ENCODE data around the gene URB2. TPM values are rescaled to one million over a fixed set of nuclear protein-coding genes. Genes with fewer than 3 reads are reported as not detected.

The URB2 gene
- total RNA-seq, 4 donors from 2014 or later, result 7.8 to 14.1 (median 11.0) TPM

GRCh38 chr1:229624521-229625070 is 1.5 kb upstream of the URB2 start:
- H3K27ac ChIP-seq, result peak overlapping the region; percentile 85 to 97 (median 94)
- H3K9me3 ChIP-seq, result no peaks in the 10 kb centered on the region
- no peaks in the 10 kb centered on the region for H3K27me3 ChIP-seq
- intact Hi-C loops (cut with DNase I), result loop anchor here (5.0 kb wide), 1 partner anchor 67 kb away; the partner anchor contains the start of gene ABCB10
- DNase-seq, result no peak
- no peaks in the 10 kb centered on the region for H3K36me3 ChIP-seq
- WGBS, 2 donors, result 36 to 47% methylated on average over 7 to 9 of the region's 9 CpGs
- no peak for TF ChIP-seq CTCF (IDR thresholded peaks at IDR 0.05)
- TF ChIP-seq POLR2A (IDR thresholded peaks at IDR 0.05), result no peak
- H3K4me1 ChIP-seq, result peaks cover 0 to 68% (median 18%) of the 10 kb centered on the region in 3 donors
- peak overlapping the region; percentile 82 to 98 (median 97) for H3K4me3 ChIP-seq

GRCh38 chr1:229625071-229625914 is 754 bp upstream of the URB2 start:
- peak in 1 of 6 experiments; percentile 3 for TF ChIP-seq CTCF (IDR thresholded peaks at IDR 0.05)
- no peak for TF ChIP-seq POLR2A (IDR thresholded peaks at IDR 0.05)
- H3K27me3 ChIP-seq, result no peaks in the 10 kb centered on the region
- no peak for DNase-seq
- intact Hi-C loops (cut with DNase I), result loop anchor here (5.0 kb wide), 1 partner anchor 68 kb away; the partner anchor contains the start of gene ABCB10
- H3K9me3 ChIP-seq, result no peaks in the 10 kb centered on the region
- H3K4me1 ChIP-seq, result peaks cover 0 to 63% (median 18%) of the 10 kb centered on the region in 3 donors
- WGBS, 2 donors, result 1% methylated on average over 12 to 14 of the region's 86 CpGs
- peaks cover 0 to 6% (median 0%) of the 10 kb centered on the region in 3 donors for H3K36me3 ChIP-seq
- peak overlapping the region; percentile 82 to 98 (median 97) for H3K4me3 ChIP-seq
- peak overlapping the region; percentile 85 to 97 (median 94) for H3K27ac ChIP-seq

- WGBS, 2 donors, result 4% methylated on average over 4 of the region's 4 CpGs
- no peaks in the 10 kb centered on the region for H3K9me3 ChIP-seq
- no peak for TF ChIP-seq POLR2A (IDR thresholded peaks at IDR 0.05)
- TF ChIP-seq CTCF (IDR thresholded peaks at IDR 0.05), result no peak
- H3K36me3 ChIP-seq, result peaks cover 0 to 7% (median 0%) of the 10 kb centered on the region in 3 donors
- no peaks in the 10 kb centered on the region for H3K27me3 ChIP-seq
- H3K27ac ChIP-seq, result peak overlapping the region in 3 of 4 donors; percentile 85 to 97 (median 93)
- DNase-seq, result no peak
- H3K4me3 ChIP-seq, result peak overlapping the region; percentile 82 to 98 (median 97)
- intact Hi-C loops (cut with DNase I), result loop anchor here (5.0 kb wide), 1 partner anchor 70 kb away; the partner anchor contains the start of gene ABCB10
- peaks cover 0 to 47% (median 18%) of the 10 kb centered on the region in 3 donors for H3K4me1 ChIP-seq
Observed at GRCh38 chr1:229627003-229627402, 956 bp downstream of the URB2 start.

GRCh38 chr1:229629261-229629660 is 3.2 kb downstream of the URB2 start:
- DNase-seq, result no peak
- no peak overlapping the region for H3K27ac ChIP-seq
- H3K36me3 ChIP-seq, result peaks cover 0 to 26% (median under 1%) of the 10 kb centered on the region in 3 donors
- H3K4me1 ChIP-seq, result peaks cover 0 to 25% (median 15%) of the 10 kb centered on the region in 3 donors
- WGBS, 2 donors, result 83 to 97% methylated on average over 2 of the region's 2 CpGs
- intact Hi-C loops (cut with DNase I), result loop anchor here (5.0 kb wide), 1 partner anchor 72 kb away; the partner anchor contains the start of gene ABCB10
- no peak overlapping the region for H3K4me3 ChIP-seq
- H3K9me3 ChIP-seq, result no peaks in the 10 kb centered on the region
- H3K27me3 ChIP-seq, result no peaks in the 10 kb centered on the region
- TF ChIP-seq POLR2A (IDR thresholded peaks at IDR 0.05) (no peak), CTCF (IDR thresholded peaks at IDR 0.05) (no peak)

GRCh38 chr1:229631148-229631547 is 5.1 kb downstream of the URB2 start:
- H3K27me3 ChIP-seq, result no peaks in the 10 kb centered on the region
- peaks cover 0 to 15% (median 10%) of the 10 kb centered on the region in 3 donors for H3K4me1 ChIP-seq
- 73 to 83% methylated on average over 3 of the region's 3 CpGs for WGBS, 2 donors
- no peak for DNase-seq
- H3K4me3 ChIP-seq, result no peak overlapping the region
- intact Hi-C loops (cut with DNase I), result no loop called here
- H3K9me3 ChIP-seq, result no peaks in the 10 kb centered on the region
- H3K27ac ChIP-seq, result no peak overlapping the region
- peaks cover 15 to 45% (median 20%) of the 10 kb centered on the region in 3 donors for H3K36me3 ChIP-seq
- TF ChIP-seq POLR2A (IDR thresholded peaks at IDR 0.05) (no peak), CTCF (IDR thresholded peaks at IDR 0.05) (no peak)
